HG03135 (cell line): Measurements from ENCODE around the gene CCDC91.
A peak's percentile ranks its signal among the peaks of the same experiment; 100 is the strongest.
"Not testable (repeated sequence)": the region's sequence is repeated elsewhere in the genome, so short reads cannot be mapped to it uniquely, and the experiment has no call there.

Experiments used
- ATAC-seq: cut with Tn5 transposase; IDR thresholded peaks from one replicate; pipeline ENCODE4 v1.9.1; 2021; ENCODE audit warnings: mild to moderate bottlenecking, moderate library complexity; ENCODE audit not compliant: unreplicated experiment

The CCDC91 gene

GRCh38 chr12:28180786-28181185 is 9.5 kb upstream of the CCDC91 start:
- no peak for ATAC-seq

- no peak for ATAC-seq
Measured at GRCh38 chr12:28184375-28184774, 5.9 kb upstream of the CCDC91 start.

GRCh38 chr12:28186500-28186899 is 3.8 kb upstream of the CCDC91 start:
- no peak for ATAC-seq

GRCh38 chr12:28189784-28190320 is 404 bp upstream of the CCDC91 start:
- ATAC-seq, result no peak

GRCh38 chr12:28191051-28192048 is 1.1 kb downstream of the CCDC91 start:
- peak; percentile 7 for ATAC-seq

- ATAC-seq, result no peak
Measured at GRCh38 chr12:28192125-28192524, 1.9 kb downstream of the CCDC91 start.

- ATAC-seq, result not testable (repeated sequence)
Measured at GRCh38 chr12:28194621-28195020, 4.4 kb downstream of the CCDC91 start.

- ATAC-seq, result not testable (repeated sequence)
Measured at GRCh38 chr12:28201136-28201535, 10.9 kb downstream of the CCDC91 start.

- ATAC-seq, result no peak
Measured at GRCh38 chr12:28202374-28203130, 12.3 kb downstream of the CCDC91 start.

GRCh38 chr12:28209782-28210181 is 19.5 kb downstream of the CCDC91 start:
- ATAC-seq, result no peak

- no peak for ATAC-seq
Measured at GRCh38 chr12:28212182-28212581, 21.9 kb downstream of the CCDC91 start.

GRCh38 chr12:28215021-28215420 is 24.8 kb downstream of the CCDC91 start:
- ATAC-seq, result no peak

- ATAC-seq, result no peak
Measured at GRCh38 chr12:28216016-28216415, 25.8 kb downstream of the CCDC91 start.

GRCh38 chr12:28217805-28218204 is 27.5 kb downstream of the CCDC91 start:
- ATAC-seq, result no peak

GRCh38 chr12:28218875-28219274 is 28.6 kb downstream of the CCDC91 start:
- no peak for ATAC-seq

- ATAC-seq, result no peak
Measured at GRCh38 chr12:28219827-28220226, 29.6 kb downstream of the CCDC91 start.

GRCh38 chr12:28222081-28222700 is 31.9 kb downstream of the CCDC91 start:
- ATAC-seq, result no peak

- peak; percentile 95 for ATAC-seq
Measured at GRCh38 chr12:28223025-28223554, 32.8 kb downstream of the CCDC91 start.

GRCh38 chr12:28223858-28224257 is 33.6 kb downstream of the CCDC91 start:
- ATAC-seq, result peak; percentile 39

GRCh38 chr12:28226705-28227104 is 36.4 kb downstream of the CCDC91 start:
- ATAC-seq, result no peak

GRCh38 chr12:28227251-28227650 is 37.0 kb downstream of the CCDC91 start:
- no peak for ATAC-seq
